GM21526 (cell line): ENCODE measurements around the gene GOLGA7B.

Experiments used
- ATAC-seq: cut with Tn5 transposase; IDR thresholded peaks from one replicate; pipeline ENCODE4 v1.9.1; 2021; ENCODE audit warnings: moderate library complexity; ENCODE audit not compliant: unreplicated experiment, low FRiP score

The GOLGA7B gene

DNA sequence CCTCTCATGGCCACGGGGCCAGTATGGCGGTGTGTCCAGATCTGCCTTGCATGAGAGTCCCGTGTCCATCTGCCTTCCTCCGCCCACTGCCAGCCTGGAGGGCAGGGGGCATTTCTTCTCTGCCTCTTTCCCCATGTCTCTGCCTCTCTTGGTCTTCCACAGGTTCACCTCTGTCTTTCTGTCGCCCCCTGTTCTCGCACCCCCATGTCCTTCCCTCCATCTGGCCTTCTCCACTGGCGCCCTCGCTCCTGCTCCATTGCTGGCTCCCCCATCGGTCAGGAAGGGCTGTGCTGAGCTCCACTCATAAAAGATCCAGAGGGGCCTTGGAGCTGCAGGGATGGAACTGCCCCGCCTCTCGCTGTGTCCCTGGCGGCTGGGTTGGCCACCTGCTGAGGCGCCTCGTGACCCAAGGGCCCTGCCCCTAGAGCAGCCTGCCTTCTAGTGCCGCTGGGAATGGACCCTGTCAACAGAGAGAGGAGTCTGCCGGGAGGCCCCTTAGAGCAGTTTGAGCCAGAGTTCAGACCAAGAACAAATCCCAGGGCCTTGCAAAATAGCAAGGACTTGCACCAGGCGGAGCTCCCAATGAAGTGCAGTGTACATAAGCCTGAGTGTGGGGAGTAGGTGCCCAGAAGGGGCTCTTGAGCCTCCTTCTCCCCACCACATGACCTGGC is 42.0 kb downstream of the GOLGA7B start:
- ATAC-seq: no peak

DNA sequence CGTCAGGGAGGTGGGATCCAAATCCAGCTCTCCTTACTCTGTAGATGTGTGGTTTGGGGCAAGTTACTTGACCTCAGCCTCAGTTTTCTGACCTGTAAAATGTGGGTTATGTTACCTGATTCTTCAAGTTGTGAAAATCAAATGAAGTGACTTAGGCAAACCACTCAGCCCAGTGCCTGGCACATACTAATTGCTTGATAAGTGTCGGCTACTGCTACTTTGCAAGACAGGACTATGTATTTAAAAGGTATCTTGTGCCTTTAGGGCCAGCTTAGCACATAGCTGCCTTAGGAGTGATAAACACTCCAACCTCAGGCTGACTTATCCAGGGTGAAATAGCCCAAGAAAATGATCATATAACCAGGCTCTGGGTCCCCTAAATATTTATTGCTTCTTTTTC is 42.9 kb downstream of the GOLGA7B start:
- ATAC-seq: no peak

DNA sequence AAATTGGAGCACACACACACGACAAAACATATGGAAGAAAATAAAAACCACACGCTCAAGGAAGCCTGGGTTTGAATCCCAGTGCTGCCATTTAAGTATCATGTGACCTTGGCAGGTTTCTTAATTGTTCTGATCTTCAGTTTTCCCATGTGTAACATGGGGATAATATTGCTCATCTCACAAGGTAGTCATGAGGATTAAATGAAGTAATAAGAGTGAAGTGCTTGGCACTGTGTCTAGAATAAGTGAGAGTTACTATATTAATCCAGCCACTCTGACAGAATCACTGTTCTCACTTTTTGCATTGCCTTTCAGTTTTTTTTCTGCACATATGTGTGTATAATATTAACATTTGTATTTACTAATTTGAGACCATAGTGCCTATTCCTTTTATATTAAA is 43.3 kb downstream of the GOLGA7B start:
- no peak for ATAC-seq

DNA sequence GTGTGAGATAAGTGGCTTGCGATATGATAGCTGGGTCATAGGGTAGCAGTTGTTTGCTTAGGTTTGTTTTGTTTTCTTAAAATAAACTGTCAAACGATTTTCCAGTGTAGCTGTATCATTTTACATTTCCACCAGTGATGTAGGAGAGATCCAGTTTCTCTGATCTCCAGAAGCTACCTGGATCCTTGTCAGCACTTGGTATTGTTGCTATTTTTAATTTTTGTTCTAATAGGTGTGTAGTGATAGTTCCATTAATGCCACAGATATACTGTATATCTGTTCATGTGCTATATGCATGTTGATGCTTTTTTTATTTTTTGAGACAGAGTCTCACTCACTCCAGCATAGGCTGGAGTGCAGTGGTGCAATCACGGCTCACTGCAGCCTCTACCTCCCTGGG is 44.4 kb downstream of the GOLGA7B start:
- no peak for ATAC-seq

DNA sequence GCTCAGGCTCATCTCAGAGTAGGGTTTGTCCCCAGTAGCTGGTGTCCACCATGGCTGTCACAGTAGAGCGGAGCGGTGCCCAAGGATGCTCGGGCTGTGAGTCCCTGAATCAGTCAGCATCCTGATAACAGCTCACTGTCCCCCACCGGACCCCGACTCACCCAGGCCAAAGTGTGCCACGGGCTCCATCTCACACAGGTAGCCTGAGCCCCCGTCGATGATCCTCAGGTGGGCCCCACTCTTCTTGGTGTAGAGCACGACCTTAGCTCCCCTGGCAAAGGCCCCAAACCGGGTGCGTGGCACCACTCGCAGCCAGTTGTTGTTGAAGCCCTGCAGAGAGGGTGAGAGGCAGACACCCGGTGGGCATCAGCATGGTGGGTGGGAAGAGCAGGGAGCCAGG is 45.4 kb downstream of the GOLGA7B start:
- ATAC-seq: no peak

DNA sequence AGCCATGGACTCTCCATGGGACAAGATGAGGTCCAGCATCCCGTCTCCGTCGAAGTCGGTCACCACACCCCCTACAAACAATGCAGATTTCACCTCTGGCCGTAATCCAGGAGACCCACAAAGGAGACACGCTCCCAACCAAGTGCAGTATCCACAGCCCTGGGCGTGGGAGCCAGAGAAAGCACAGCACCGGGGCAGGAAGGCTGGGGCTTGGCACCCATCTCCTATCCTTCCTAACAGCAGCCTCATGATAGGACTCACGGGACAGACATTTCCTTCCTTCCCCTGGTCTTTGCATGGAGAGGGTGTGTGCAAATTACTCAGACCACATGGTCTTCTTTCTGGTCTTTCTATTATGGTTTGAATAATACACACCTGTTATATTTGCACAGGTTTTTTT is 46.3 kb downstream of the GOLGA7B start:
- ATAC-seq: no peak

DNA sequence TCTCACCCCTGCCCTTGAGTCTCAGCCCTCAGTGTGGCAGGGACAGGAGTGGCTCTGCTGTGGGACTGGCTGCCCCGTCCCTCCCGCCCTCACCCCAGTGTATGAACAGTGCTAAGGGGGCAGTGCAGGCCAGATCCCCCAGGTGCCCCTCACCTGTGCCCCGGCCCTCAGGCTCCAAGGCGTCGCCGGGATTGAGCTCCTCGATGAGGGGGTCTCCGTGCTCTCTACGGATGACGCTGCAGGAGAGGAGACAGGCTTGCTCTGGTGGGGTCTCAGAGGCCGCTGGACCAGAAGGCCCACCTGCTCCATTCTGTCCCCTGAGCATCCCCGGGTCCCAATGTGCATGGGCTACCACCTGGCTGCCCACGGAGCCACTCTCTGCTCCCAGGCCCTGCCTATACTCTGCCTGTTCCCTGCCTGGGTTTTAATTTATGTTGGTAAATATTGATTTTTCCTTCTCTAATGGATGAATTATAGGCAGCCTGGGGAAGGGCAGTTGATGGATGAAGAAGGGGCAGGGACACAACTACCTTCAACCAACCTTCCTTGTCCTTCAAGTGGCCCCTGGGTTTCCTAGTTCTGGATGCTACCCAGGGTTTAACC is 47.2 kb downstream of the GOLGA7B start:
- ATAC-seq: no peak

DNA sequence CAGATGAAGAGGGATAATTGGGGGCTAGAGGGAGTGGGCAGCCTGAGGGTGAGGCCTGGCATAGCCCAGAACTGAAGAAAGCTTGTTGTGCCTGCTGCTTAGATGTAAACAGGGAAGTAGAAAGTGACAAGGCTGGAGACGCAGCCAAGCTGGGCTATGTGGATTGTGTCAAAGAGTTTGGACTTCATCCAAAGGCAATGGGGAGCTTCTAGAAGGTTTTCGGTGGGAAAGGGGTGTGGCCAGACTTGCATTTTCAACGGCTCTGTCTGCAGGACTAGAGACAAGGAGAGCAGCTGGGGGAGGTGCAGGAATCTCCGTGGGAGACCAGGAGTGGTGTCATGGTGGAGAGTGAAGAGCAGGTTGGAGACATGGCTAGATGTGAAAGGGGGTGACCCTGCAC is 48.8 kb downstream of the GOLGA7B start:
- ATAC-seq: no peak

DNA sequence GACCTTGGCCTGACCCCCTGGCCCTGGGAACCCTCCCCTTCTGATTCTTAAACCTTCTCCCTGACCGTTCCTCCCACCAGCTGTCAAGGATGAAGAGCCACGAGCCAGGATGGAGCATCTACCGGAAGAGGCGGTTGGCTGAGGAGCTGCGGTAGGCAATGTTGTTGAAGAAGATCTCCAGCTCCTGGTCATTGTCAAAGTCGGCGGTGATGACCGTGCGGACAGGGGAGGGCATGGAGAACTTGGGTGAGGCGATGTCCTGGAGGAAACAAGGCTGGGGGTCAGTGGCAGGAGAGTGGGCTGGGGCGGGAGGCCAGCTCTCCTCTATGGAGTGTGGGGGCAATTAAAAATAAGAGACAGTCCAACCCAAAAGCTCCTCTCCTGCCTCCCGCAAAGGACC is 51.7 kb downstream of the GOLGA7B start:
- no peak for ATAC-seq

DNA sequence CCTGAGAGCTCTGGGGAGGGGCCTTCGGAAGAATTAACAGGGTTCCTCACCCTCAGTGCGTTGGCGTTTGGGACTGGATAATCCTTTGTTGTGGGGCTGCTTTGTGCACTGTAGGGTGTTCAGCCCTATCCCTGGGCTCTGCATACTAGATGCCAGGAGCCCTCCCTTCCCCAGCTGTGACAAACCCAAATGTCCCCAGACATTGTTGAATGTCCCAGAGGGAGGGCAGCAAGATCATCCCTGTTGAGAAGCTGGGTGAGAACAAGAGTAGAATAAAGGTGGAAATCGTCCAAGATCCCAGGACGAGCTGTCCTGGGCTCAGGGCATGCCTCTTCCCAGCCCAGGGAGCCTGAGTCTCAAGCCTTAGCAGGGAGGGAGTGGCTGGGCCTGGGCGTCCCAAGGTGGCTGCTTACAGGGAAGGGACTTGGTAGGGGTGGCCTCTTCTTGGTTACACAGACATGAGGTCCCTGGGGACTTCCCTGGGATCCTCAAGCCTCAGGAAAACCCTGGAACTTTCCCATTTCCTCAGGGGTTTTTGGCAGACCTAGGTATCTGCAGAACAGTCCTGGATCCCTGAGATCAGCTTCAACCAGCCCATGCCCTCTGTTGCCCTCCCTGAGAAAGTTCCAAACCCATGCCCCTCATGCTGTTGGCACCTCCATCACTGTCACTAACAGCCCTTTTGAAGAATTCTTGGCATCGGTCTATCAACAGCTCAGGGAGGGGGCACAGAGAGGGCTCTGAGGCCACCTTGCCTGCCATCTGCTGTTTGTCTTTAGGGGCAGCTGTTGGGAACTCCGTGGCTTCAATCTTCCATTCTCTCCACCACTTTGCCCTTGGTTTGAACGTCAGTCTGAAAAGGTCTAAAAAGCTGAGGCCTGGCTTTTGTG is 53.7 kb downstream of the GOLGA7B start:
- ATAC-seq: no peak

DNA sequence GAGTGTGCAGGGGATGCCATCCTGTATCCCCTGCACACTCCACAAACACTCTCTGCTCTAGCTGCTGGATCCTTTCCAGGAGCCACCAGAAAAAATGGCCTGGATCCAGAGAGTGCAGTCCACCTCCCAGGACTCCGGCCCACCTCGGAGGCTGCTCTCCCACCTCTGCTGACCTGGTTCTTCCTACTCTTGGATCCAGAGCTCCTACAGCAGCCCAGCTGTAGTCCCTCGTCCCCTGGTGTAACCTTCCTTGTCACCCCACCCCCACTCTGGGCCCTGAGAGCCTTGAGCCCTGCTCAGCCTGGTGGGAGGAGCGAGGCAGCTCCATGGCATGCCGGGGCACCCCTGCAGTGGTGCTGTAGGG is 54.4 kb downstream of the GOLGA7B start:
- ATAC-seq: no peak

DNA sequence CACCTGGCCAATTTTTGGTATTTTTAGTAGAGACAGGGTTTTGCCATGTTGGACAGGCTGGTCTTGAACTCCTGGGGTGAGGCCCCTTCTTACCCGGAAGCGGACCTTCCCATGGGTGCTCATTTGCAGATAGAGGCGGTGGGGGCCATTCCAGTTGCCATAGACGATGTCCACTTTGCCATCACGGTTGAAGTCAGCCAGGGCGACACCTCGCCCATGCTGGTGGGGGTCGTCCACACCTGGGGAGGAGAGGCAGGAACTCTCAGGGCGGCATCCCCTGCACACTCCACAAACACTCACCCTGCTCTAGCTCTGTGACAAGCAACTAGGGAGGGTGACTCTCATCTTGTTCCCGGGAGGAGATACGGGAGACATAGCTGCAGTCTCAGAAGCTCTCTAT is 54.9 kb downstream of the GOLGA7B start:
- no peak for ATAC-seq

DNA sequence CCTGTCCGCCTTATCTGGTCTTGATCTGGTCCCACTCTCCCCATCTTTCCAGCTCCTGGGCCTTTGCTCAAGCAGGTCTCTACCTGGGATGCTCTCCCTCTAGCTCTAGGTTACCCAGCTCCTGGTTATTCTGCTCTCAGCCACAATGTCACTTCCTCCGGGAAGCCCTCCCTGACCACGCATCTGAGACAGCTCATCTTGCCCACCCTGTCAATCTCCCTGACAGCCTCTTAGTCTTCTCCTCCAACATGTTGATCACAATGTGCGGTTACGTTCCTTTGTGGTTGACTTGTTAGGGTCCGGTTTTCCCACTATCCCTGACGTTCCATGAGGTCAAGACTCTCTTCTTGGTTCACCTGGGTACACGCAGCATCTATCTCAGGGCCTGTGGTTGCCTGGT is 55.6 kb downstream of the GOLGA7B start:
- no peak for ATAC-seq

DNA sequence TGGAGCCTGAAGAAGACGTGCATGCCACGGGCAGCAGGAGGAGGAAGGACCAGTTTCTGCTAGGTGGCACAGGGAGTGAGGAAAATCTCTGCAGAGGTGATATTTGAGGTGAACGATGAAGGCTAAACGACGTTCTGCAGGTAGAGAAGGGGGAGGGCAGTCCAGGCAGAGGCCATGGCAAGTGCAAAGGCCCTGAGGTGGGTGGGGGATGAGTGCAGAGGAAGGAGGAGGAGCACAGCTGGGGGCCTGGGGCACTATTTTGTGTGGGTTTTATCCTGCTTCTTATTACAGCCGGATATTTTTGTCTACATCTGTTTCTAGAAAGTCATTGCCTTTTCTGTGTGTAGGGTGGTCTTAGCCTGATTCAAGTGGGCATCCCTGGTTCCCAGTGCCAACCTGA is 57.6 kb downstream of the GOLGA7B start:
- ATAC-seq: no peak

DNA sequence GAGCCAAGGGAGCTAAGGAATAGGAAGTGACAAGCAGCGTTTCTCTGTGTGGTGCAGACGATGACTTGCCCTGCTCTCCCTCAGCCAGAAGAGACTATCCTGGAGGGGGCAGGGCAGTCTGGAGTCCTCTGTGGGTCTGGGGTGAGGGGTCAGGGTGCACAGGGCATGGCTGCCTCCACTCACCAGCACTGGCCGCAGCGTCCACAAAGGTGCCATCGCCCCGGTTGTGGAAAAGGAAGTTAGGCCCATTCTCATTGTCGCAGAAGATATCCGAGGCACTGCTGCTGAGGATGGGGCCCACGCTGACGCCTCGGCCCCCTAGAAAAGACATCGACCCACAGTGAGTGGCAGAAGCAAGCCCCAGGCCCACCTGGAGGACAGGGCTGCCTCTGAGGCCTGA is 58.2 kb downstream of the GOLGA7B start:
- ATAC-seq: no peak

DNA sequence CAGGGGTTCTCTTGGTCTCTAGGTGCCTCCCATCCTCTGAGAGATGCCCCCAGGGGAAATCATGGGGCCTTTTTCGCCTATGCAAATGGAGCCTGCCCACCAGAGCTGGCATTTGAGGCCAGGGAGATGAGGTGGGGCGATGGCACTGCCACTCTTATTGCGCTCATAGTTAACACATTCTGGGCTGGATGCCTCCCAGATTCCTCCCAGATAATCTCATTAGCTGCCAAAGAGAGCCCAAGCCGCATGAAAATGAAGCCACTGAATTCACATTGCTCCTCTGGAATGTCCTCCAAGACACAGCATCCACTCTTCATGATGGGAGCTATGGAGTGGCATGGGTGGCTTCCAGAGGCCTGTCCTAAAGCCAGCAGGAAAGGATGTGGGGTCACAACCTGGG is 61.0 kb downstream of the GOLGA7B start:
- ATAC-seq: no peak

DNA sequence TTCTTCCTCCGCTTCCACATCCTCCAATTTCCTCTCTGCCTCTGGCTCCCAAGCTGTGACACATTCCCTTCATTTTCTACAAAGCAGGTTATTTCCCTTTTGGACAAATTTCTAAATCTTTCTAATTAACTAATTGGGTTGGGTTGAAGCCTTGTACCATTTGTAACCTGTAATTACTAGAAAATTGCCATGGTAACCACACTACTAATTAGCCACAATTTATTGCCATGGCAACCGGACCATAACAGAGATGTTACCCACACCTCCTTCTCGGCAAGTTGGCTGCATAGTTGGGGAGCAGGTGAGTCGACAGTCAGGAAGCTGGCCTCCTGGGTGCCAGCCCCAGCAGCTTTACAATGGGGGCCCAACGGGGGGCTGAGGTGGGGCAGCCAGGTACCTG is 61.6 kb downstream of the GOLGA7B start:
- no peak for ATAC-seq

DNA sequence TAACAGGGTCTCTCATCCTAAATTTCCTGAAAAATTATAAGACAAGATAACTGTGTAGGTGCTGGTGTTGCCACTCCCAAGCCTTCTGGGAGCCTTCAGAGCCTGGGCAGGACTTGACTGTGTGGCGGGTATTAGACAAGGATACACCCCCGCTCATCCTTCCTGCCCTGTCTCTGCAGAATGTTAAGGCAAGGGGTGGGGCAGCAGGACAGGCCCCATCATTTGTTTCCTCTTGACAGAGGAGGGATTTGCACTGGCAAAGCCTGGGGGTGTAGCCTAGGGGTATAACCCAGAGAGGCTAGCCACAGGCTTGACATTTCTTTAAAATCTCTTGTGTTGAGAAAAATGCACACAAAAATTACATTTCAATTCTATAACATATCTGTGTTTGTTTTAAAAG is 63.5 kb downstream of the GOLGA7B start:
- no peak for ATAC-seq

DNA sequence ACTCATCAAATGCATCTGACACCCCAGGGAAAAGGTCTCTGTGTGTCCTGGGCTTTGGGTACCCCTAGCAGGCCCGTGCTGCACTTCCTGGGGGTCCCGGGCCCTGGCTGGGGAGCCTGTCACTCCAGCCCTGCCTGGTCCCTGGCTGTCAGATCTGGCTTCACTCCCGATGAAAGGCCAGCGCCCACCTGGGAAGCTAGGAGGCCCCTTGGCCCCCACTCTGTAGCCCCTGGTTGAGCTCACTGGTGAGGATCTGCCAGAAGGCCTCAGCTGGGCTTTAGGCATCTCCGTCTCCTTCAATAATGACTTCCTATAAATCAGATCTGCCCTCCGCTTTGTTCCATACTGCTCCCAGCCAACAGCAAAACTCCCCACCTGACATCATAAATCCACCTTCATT is 64.0 kb downstream of the GOLGA7B start:
- no peak for ATAC-seq

DNA sequence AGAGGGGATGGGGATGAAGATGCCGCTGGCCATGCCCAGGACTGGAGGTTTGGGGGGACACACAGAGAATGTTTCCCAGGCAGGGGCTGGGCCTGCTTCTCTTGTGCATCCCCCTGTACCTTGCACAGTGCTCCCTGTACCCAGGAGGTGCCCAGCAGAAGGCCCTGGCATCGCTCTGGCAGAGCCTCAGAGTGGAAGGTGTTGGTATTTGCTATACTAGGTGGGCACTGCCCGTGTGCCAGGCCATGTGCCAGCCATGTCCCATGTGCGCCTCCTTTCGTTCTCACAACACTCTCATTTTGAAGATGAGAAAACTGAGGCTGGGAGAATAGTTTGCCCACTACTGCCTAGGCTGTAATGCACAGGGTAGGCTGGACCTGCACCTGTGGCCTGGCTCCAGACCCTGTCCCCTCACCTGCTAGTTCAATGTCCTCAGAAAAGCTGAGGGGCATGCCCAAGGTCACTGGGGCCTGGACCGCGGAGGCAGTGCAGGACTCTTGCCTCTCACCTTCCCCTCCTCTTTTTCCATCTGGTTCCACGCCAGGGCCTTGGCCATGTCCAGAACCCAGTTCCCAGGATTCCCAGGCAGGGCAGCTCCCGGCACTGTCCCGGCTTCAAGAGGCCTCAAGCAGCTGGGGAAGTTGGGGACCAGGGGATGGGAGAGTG is 64.7 kb downstream of the GOLGA7B start:
- ATAC-seq: no peak

DNA sequence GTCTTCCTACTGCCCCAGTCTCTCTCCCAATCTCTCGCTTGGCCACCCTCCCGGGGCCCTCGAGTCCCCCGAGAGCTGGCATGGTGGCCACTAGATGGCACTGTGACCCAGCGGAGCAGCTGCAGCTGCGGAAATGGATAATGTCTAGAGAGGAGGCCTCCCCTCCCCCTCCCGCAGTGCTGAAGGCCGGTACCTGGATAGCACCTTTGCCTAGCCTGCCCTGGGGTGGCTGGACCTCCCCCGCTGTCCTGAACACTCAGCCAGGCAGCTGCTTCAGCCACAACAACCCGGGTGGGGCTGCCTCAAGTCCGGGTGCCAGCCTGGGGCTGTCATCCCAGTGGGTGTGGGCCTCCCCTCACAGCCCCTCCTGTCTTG is 65.2 kb downstream of the GOLGA7B start:
- no peak for ATAC-seq
